SK-N-SH (cell line): ENCODE data around the gene PDIK1L. TPM values are rescaled to one million over a fixed set of nuclear protein-coding genes. Genes with fewer than 3 reads are reported as not detected.
A peak's percentile ranks its signal among the peaks of the same experiment; 100 is the strongest.

Experiments
- CTCF ChIA-PET: fragments of 300-600, 350-600 bp; formaldehyde crosslinking; extraction: SDS; loops from one replicate; lab custom pipeline; 2021; lab: Yijun Ruan, JAX
- POLR2A ChIA-PET: fragments of 350-600 bp; sonication (Branson Sonifier 250); formaldehyde crosslinking; extraction: SDS; loops from one replicate; lab custom pipeline; 2020; ENCODE audit warnings: antibody characterized with exemption, inconsistent platforms; lab: Yijun Ruan, JAX
- DNase-seq: peaks from one replicate; pipeline ENCODE4 v3.0.0; 2012
- H2AFZ ChIP-seq: fragments of 200-600 bp; sonication (generic); 2 replicates; pipeline ENCODE4 v1.8.1; 2016; ENCODE audit warnings: antibody characterized with exemption, mild to moderate bottlenecking, low read depth
- H3F3A ChIP-seq: fragments of 200-600 bp; sonication (generic); replicated peaks from 2 replicates; pipeline ENCODE3; 2016; ENCODE audit warnings: antibody characterized with exemption, mild to moderate bottlenecking; ENCODE audit not compliant: insufficient read depth
- H3K27ac ChIP-seq, 2 experiments: fragments of 200-500 bp in 1 of 2; fragments of 200-600 bp in 1 of 2; sonication (Bioruptor generic) in 1 of 2; sonication (generic), shearing (Covaris generic) in 1 of 2; 2 replicates each; pipeline versions ENCODE4 v1.5.1 to v1.6.1; 2014 to 2016; ENCODE audit warnings: low read depth in 2 of 2, inconsistent platforms in 1 of 2, low read length in 1 of 2, mild to moderate bottlenecking in 1 of 2, mixed read lengths in 1 of 2
- H3K27me3 ChIP-seq: fragments of 200-600 bp; sonication (generic), shearing (Covaris generic); 2 replicates; pipeline ENCODE4 v1.6.1; 2016; ENCODE audit warnings: mixed run types; ENCODE audit not compliant: insufficient read depth
- H3K36me3 ChIP-seq, 2 experiments: fragments of 200-500 bp in 1 of 2; fragments of 200-600 bp in 1 of 2; sonication (Bioruptor generic) in 1 of 2; sonication (generic) in 1 of 2; replicated peaks in 1 of 2; 2 replicates each; pipeline versions ENCODE3 to v1.5.1; 2014 to 2016; ENCODE audit warnings: low read length in 1 of 2, mild to moderate bottlenecking in 1 of 2; ENCODE audit not compliant: insufficient read depth in 2 of 2, control insufficient read depth in 1 of 2
- H3K4me1 ChIP-seq, 2 experiments: fragments of 200-500 bp in 1 of 2; fragments of 200-600 bp in 1 of 2; sonication (Bioruptor generic) in 1 of 2; sonication (generic), shearing (Covaris generic) in 1 of 2; 2 replicates each; pipeline versions ENCODE4 v1.5.1 to v1.6.1; 2014 to 2016; ENCODE audit warnings: low read depth in 1 of 2, low read length in 1 of 2, mixed run types in 1 of 2; ENCODE audit not compliant: insufficient read depth in 2 of 2, control insufficient read depth in 1 of 2
- H3K4me2 ChIP-seq: fragments of 200-600 bp; sonication (generic), shearing (Covaris generic); 2 replicates; pipeline ENCODE4 v1.6.1; 2017; ENCODE audit warnings: mixed run types
- H3K4me3 ChIP-seq, 2 experiments: fragments of 200-500 bp in 1 of 2; fragments of 200-600 bp in 1 of 2; sonication (Bioruptor generic) in 1 of 2; sonication (generic), shearing (Covaris generic) in 1 of 2; 2 replicates each; pipeline versions ENCODE4 v1.5.1 to v1.8.1; 2014 to 2016; ENCODE audit warnings: low read depth in 2 of 2, inconsistent platforms in 1 of 2, low read length in 1 of 2, mild to moderate bottlenecking in 1 of 2, mixed read lengths in 1 of 2, moderate library complexity in 1 of 2
- H3K79me2 ChIP-seq: fragments of 200-600 bp; sonication (generic); 2 replicates; pipeline ENCODE4 v1.8.1; 2017; ENCODE audit warnings: mild to moderate bottlenecking; ENCODE audit not compliant: insufficient read depth
- H3K9ac ChIP-seq: fragments of 200-600 bp; sonication (generic); 2 replicates; pipeline ENCODE4 v1.6.1; 2017; ENCODE audit warnings: mixed run types
- H3K9me2 ChIP-seq: fragments of 200-600 bp; sonication (generic); 2 replicates; pipeline ENCODE4 v1.6.1; 2017; ENCODE audit warnings: mixed run types
- H3K9me3 ChIP-seq: fragments of 200-600 bp; sonication (generic); 2 replicates; pipeline ENCODE4 v1.6.1; 2017; ENCODE audit warnings: mixed run types, mild to moderate bottlenecking, moderate library complexity
- H4K20me1 ChIP-seq: fragments of 200-600 bp; sonication (generic); 2 replicates; pipeline ENCODE4 v1.6.1; 2017; ENCODE audit warnings: mild to moderate bottlenecking, mixed run types; ENCODE audit not compliant: insufficient read depth
- ELF1 ChIP-seq: IDR thresholded peaks from 2 replicates; pipeline ENCODE4 v1.4.0; 2012
- FOXJ3 ChIP-seq: sonication (generic); formaldehyde crosslinking; IDR thresholded peaks from 2 replicates; pipeline ENCODE4 v1.5.1; 2020; ENCODE audit warnings: mild to moderate bottlenecking, missing genetic modification reagents
- FOXM1 ChIP-seq: IDR thresholded peaks from 2 replicates; pipeline ENCODE4 v1.4.0; 2012; ENCODE audit warnings: low read depth, mild to moderate bottlenecking
- JUND ChIP-seq: IDR thresholded peaks from 2 replicates; pipeline ENCODE4 v1.4.0; 2012
- NFIC ChIP-seq: IDR thresholded peaks from 2 replicates; pipeline ENCODE4 v1.4.0; 2012; ENCODE audit warnings: borderline replicate concordance
- RCOR1 ChIP-seq: fragments of 150-350 bp; IDR thresholded peaks from 2 replicates; pipeline ENCODE4 v1.6.1; 2017; ENCODE audit warnings: antibody characterized with exemption, low read length
- SIN3A ChIP-seq: IDR thresholded peaks from 2 replicates; pipeline ENCODE4 v1.6.1; 2012; ENCODE audit warnings: low read depth, mild to moderate bottlenecking, low read length, moderate library complexity, borderline replicate concordance
- WGBS: methylation state at CpG from one replicate; pipeline ENCODE4 v1.1.6; 2017; ENCODE audit warnings: low lambda C conversion rate; 5-methylcytosine and 5-hydroxymethylcytosine counted together
- polyA plus RNA-seq, 3 experiments: library from polyadenylated mRNA; depleted of rRNA; stranded (reverse); fragments of >200 nt; gene quantifications; 2 replicates each; pipeline ENCODE4 v1.2.3, GENCODE V29; 2012
- TF ChIP-seq, protein P1 (sequence below): IDR thresholded peaks from 2 replicates; pipeline ENCODE4; 2012

Gene PDIK1L
- polyA plus RNA-seq, 1 of the 3 experiments (the other 2 are of a cell fraction): 1.2 TPM

DNA sequence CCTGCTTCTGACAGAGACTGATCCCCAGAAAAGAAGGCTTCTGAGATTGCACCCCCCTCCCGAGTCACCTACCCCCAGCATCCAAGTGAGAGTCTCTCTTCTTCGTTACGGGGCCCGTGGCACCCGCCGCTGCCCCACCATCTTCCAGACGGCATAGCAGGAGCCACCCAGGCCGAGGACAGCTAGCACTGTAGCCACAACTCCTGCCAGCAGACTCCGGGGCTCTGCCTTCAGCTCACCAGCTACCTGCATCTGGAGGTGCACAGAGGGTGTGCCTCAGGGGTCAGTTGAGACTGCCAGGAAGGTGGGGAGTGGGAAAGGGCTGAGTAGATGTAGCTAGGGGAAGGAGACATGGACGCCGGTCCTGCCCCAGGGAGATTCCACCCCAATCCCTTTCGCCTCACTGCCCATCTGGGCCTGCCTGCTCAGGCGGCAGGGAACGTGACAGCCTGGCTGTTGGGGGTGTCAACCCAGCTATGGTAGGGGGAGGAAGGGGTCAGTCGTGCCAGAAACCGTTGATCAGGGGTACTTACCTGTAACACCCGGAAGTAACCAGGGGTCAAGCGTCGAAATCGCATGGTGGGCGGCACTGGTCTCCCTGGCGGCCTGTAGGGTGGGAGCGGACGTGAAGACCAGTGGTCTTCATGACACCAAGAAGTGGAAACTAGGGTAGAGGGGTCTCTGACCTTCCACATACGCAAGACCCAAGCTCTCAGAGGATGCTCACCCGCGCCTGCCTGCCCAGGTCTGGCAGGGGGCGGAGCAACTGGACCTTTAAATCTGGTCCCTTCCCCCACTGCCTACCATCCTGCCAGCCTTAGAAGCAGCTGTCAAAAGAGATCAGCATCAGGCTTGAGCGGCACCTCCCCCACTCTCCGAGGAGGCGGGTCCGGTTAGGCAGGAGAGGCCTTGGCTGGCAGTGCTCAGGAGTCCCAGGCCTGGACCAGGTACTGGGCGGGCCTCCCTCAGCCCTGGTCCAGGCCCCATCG lies 59.8 kb downstream of the PDIK1L start, which contains the start of gene ZNF593OS:
Gene ZNF593OS (minus strand): TSS at position 749 of the 989 bp plus-strand sequence. CDS start 171 bp downstream, at position 578.
- Histone ChIP-seq H3K36me3 (peaks cover 0 to 2% of the 10 kb centered on the region in 2 experiments), H3K79me2 (peaks cover 17% of the 10 kb centered on the region; the same call in 1 of the 2 replicates), H3K4me3 (peak within 1 kb of the TSS; percentile 85 to 98), H3F3A (peaks cover 12% of the 10 kb centered on the region), H3K27me3 (no peaks in the 10 kb centered on the region), H3K4me1 (peaks cover 0 to 18% of the 10 kb centered on the region in 2 experiments; a peak in 2 of 4 replicates), H2AFZ (no peak within 1 kb of the TSS), H3K27ac (no peak within 1 kb of the TSS), H3K9me3 (no peaks in the 10 kb centered on the region), H3K9me2 (no peaks in the 10 kb centered on the region)
- 88% methylated on average over 21 of the region's 34 CpGs for WGBS
- DNase-seq: peak; percentile 28
- no peak for TF ChIP-seq NFIC
- TF ChIP-seq SIN3A: no peak
- TF ChIP-seq, protein P1, sequence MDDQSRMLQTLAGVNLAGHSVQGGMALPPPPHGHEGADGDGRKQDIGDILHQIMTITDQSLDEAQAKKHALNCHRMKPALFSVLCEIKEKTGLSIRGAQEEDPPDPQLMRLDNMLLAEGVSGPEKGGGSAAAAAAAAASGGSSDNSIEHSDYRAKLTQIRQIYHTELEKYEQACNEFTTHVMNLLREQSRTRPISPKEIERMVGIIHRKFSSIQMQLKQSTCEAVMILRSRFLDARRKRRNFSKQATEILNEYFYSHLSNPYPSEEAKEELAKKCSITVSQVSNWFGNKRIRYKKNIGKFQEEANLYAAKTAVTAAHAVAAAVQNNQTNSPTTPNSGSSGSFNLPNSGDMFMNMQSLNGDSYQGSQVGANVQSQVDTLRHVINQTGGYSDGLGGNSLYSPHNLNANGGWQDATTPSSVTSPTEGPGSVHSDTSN: peak; percentile 36; the same call in 1 of the 2 replicates
- TF ChIP-seq RCOR1: no peak
- TF ChIP-seq FOXJ3 (CRISPR knock-in tag): no peak
- TF ChIP-seq FOXM1: no peak
- TF ChIP-seq ELF1: no peak
- TF ChIP-seq JUND: no peak
- TF ChIP-seq, all 33 proteins: peak for 1
- CTCF ChIA-PET: interaction anchor here (0.9 to 2.3 kb wide), 4 partner anchors 63 to 192 kb away, joined by 3 to 13 read pairs (median 6); partner anchors contain the start of genes CEP85 and SH3BGRL3
- H3K4me2 ChIP-seq: peak within 1 kb of the TSS; percentile 95
- H4K20me1 ChIP-seq: no peaks in the 10 kb centered on the region
- peak within 1 kb of the TSS; percentile 92; the same call in 1 of the 2 replicates for H3K9ac ChIP-seq
- POLR2A ChIA-PET: no interaction called here

Other genes with a start within 250 kb of the PDIK1L start
- 5.6 and 7.0 TPM in 2 replicates for gene PAQR7, start 236.1 kb upstream of the PDIK1L start, polyA plus RNA-seq (2012; rRNA removed)
- gene STMN1, start 205.4 kb upstream of the PDIK1L start, polyA plus RNA-seq (2012; rRNA removed): 72.8 and 143 TPM in 2 replicates
- 10.8 and 16.0 TPM in 2 replicates for gene PAFAH2, start 113.8 kb upstream of the PDIK1L start, polyA plus RNA-seq (2012; rRNA removed)
- 0.58 and 1.1 TPM in 2 replicates for gene EXTL1, start 90.0 kb upstream of the PDIK1L start, polyA plus RNA-seq (2012; rRNA removed)
- gene SLC30A2, start 65.7 kb upstream of the PDIK1L start, polyA plus RNA-seq (2012; rRNA removed): not detected in 2 replicates
- not detected in 2 replicates for gene TRIM63, start 44.2 kb upstream of the PDIK1L start, polyA plus RNA-seq (2012; rRNA removed)
- 0.50 and 0.64 TPM in 2 replicates for gene FAM110D, start 47.3 kb downstream of the PDIK1L start, polyA plus RNA-seq (2012; rRNA removed)
- gene C1orf232, start 57.1 kb downstream of the PDIK1L start, polyA plus RNA-seq (2012; rRNA removed): not detected in 2 replicates
- 58.7 and 64.8 TPM in 2 replicates for gene ZNF593, start 58.1 kb downstream of the PDIK1L start, polyA plus RNA-seq (2012; rRNA removed)
- gene ZNF593OS, start 60.0 kb downstream of the PDIK1L start, polyA plus RNA-seq (2012; rRNA removed): not detected in 2 replicates
- 0.49 and 0.58 TPM in 2 replicates for gene CNKSR1, start 65.7 kb downstream of the PDIK1L start, polyA plus RNA-seq (2012; rRNA removed)
- not detected in 2 replicates for gene CATSPER4, start 78.8 kb downstream of the PDIK1L start, polyA plus RNA-seq (2012; rRNA removed)
- 12.1 and 16.6 TPM in 2 replicates for gene CEP85, start 122.4 kb downstream of the PDIK1L start, polyA plus RNA-seq (2012; rRNA removed)
- gene SH3BGRL3, start 168.3 kb downstream of the PDIK1L start, polyA plus RNA-seq (2012; rRNA removed): 131 and 202 TPM in 2 replicates
- 30.6 and 35.3 TPM in 2 replicates for gene UBXN11, start 194.8 kb downstream of the PDIK1L start, polyA plus RNA-seq (2012; rRNA removed)
- gene CD52, start 206.1 kb downstream of the PDIK1L start, polyA plus RNA-seq (2012; rRNA removed): not detected in 2 replicates
- 0.08 and 0.49 TPM in 2 replicates for gene CRYBG2, start 242.3 kb downstream of the PDIK1L start, polyA plus RNA-seq (2012; rRNA removed)